ENCODE data around the gene TCTN2. TPM values are rescaled to one million over a fixed set of nuclear protein-coding genes. Genes with fewer than 3 reads are reported as not detected.

The TCTN2 gene
- polyA plus RNA-seq, 1 donor from 2014 or later, result 14.3 TPM

- Histone ChIP-seq H3K27ac (ENCODE audit: low read length) (no peak overlapping the region), H3K9ac (ENCODE audit: low read length) (no peak overlapping the region), H3K36me3 (ENCODE audit: insufficient read depth, low read length) (no peaks in the 10 kb centered on the region), H3K4me3 (ENCODE audit: low read length) (no peak overlapping the region), H3K79me2 (replicated peaks; ENCODE audit: insufficient read depth, low read length) (no peaks in the 10 kb centered on the region), H4K20me1 (ENCODE audit: insufficient read depth) (no peaks in the 10 kb centered on the region), H3F3A (ENCODE audit: insufficient read depth, low read length, poor library complexity, severe bottlenecking) (no peaks in the 10 kb centered on the region), H2AFZ (ENCODE audit: low read depth, low read length) (no peak overlapping the region), H3K27me3 (ENCODE audit: insufficient read depth, low read depth, low read length) (no peaks in the 10 kb centered on the region), H3K4me2 (ENCODE audit: low read length) (no peak overlapping the region), H3K9me3 (ENCODE audit: low read length) (no peaks in the 10 kb centered on the region), H3K9me2 (ENCODE audit: insufficient read depth, low read length) (no peaks in the 10 kb centered on the region)
- TF ChIP-seq REST (IDR thresholded peaks at IDR 0.05; ENCODE audit: borderline replicate concordance) (no peak), EZH2 (IDR thresholded peaks at IDR 0.05; ENCODE audit: borderline replicate concordance, insufficient read depth, low read length, poor library complexity, severe bottlenecking) (no peak), RAD21 (conservative IDR thresholded peaks at IDR 0.05) (no peak), CTCF (IDR thresholded peaks at IDR 0.05; ENCODE audit: poor library complexity, severe bottlenecking) (no peak), MXI1 (conservative IDR thresholded peaks at IDR 0.05; ENCODE audit: poor library complexity, severe bottlenecking) (no peak), TAF1 (IDR thresholded peaks at IDR 0.05; ENCODE audit: low read depth) (no peak), POLR2AphosphoS5 (IDR thresholded peaks at IDR 0.05) (no peak), SMC3 (conservative IDR thresholded peaks at IDR 0.05; ENCODE audit: poor library complexity) (no peak), EP300 (conservative IDR thresholded peaks at IDR 0.05; ENCODE audit: poor library complexity, severe bottlenecking) (no peak)
These were observed 8.1 kb downstream of the TCTN2 start for GRCh38 chr12:123678981-123679380.

- no peaks in the 10 kb centered on the region for H3K27me3 ChIP-seq (ENCODE audit: insufficient read depth, low read depth, low read length)
- H3K27ac ChIP-seq (ENCODE audit: low read length), result no peak overlapping the region
- TF ChIP-seq SMC3 (conservative IDR thresholded peaks at IDR 0.05; ENCODE audit: poor library complexity) (no peak), EP300 (conservative IDR thresholded peaks at IDR 0.05; ENCODE audit: poor library complexity, severe bottlenecking) (no peak), RAD21 (conservative IDR thresholded peaks at IDR 0.05) (no peak), POLR2AphosphoS5 (IDR thresholded peaks at IDR 0.05) (no peak), REST (IDR thresholded peaks at IDR 0.05; ENCODE audit: borderline replicate concordance) (no peak), MXI1 (conservative IDR thresholded peaks at IDR 0.05; ENCODE audit: poor library complexity, severe bottlenecking) (no peak), CTCF (IDR thresholded peaks at IDR 0.05; ENCODE audit: poor library complexity, severe bottlenecking) (no peak), EZH2 (IDR thresholded peaks at IDR 0.05; ENCODE audit: borderline replicate concordance, insufficient read depth, low read length, poor library complexity, severe bottlenecking) (no peak), TAF1 (IDR thresholded peaks at IDR 0.05; ENCODE audit: low read depth) (no peak)
- no peaks in the 10 kb centered on the region for H3F3A ChIP-seq (ENCODE audit: insufficient read depth, low read length, poor library complexity, severe bottlenecking)
- H3K4me2 ChIP-seq (ENCODE audit: low read length), result no peak overlapping the region
- H2AFZ ChIP-seq (ENCODE audit: low read depth, low read length), result no peak overlapping the region
- no peaks in the 10 kb centered on the region for H4K20me1 ChIP-seq (ENCODE audit: insufficient read depth)
- no peaks in the 10 kb centered on the region for H3K36me3 ChIP-seq (ENCODE audit: insufficient read depth, low read length)
- H3K9me3 ChIP-seq (ENCODE audit: low read length), result no peaks in the 10 kb centered on the region
- H3K79me2 ChIP-seq (replicated peaks; ENCODE audit: insufficient read depth, low read length), result no peaks in the 10 kb centered on the region
- no peak overlapping the region for H3K4me3 ChIP-seq (ENCODE audit: low read length)
- no peaks in the 10 kb centered on the region for H3K9me2 ChIP-seq (ENCODE audit: insufficient read depth, low read length)
- H3K9ac ChIP-seq (ENCODE audit: low read length), result no peak overlapping the region
These were observed 10.7 kb downstream of the TCTN2 start for GRCh38 chr12:123681605-123682004.
